Keratinocyte (primary cell): Measurements from ENCODE around the gene TIAM2. TPM values are rescaled to one million over a fixed set of nuclear protein-coding genes. Genes with fewer than 3 reads are reported as not detected.
"Not testable (repeated sequence)": the region's sequence is repeated elsewhere in the genome, so short reads cannot be mapped to it uniquely, and the experiment has no call there.

ENCODE experiments used
- DNase-seq: peaks from one replicate; pipeline ENCODE4 v3.0.0-alpha.2; 2011; ENCODE audit warnings: low read depth, missing footprints, low spot score
- FAIRE-seq: peaks from 2 replicates; lab custom pipeline; 2011; peaks lifted over from hg19 to GRCh38; lab: Jason Lieb, UNC
- H2AFZ ChIP-seq: 2 replicates; pipeline ENCODE4 v1.6.0; 2012; ENCODE audit warnings: low read length, control low read depth, inconsistent platforms; ENCODE audit not compliant: control insufficient read depth
- H3K27ac ChIP-seq: 2 replicates; pipeline ENCODE4 v1.5.1; 2011; ENCODE audit warnings: low read length; ENCODE audit not compliant: control insufficient read depth, insufficient read depth
- H3K27me3 ChIP-seq: 3 replicates; pipeline ENCODE4 v1.6.0; 2011; ENCODE audit warnings: low read length; ENCODE audit not compliant: control insufficient read depth, insufficient read depth; ENCODE audit errors: extremely low read depth
- H3K36me3 ChIP-seq, 2 experiments: 2 replicates in 1 of 2; 3 replicates in 1 of 2; pipeline ENCODE4 v1.5.1; 2011; ENCODE audit warnings: low read length in 2 of 2, mild to moderate bottlenecking in 1 of 2; ENCODE audit not compliant: control insufficient read depth in 2 of 2, insufficient read depth in 2 of 2; ENCODE audit errors: extremely low read depth in 1 of 2
- H3K4me1 ChIP-seq: 3 replicates; pipeline ENCODE4 v1.5.1; 2011; ENCODE audit warnings: low read length; ENCODE audit not compliant: control insufficient read depth, insufficient read depth; ENCODE audit errors: extremely low read depth
- H3K4me2 ChIP-seq: 3 replicates; pipeline ENCODE4 v1.6.0; 2011; ENCODE audit warnings: low read depth, low read length; ENCODE audit not compliant: control insufficient read depth, insufficient read depth; ENCODE audit errors: extremely low read depth
- H3K4me3 ChIP-seq, 3 experiments: fragments of 200-600 bp in 1 of 3; sonication (generic) in 1 of 3; 2 replicates in 2 of 3; 3 replicates in 1 of 3; pipeline ENCODE4 v1.5.1; 2011 to 2016; ENCODE audit warnings: low read length in 3 of 3, mild to moderate bottlenecking in 3 of 3, control low read depth in 2 of 3, inconsistent platforms in 1 of 3, low read depth in 1 of 3, mixed read lengths in 1 of 3, mixed run types in 1 of 3, moderate library complexity in 1 of 3; ENCODE audit not compliant: control insufficient read depth in 2 of 3, insufficient read depth in 2 of 3; ENCODE audit errors: extremely low read depth in 1 of 3
- H3K79me2 ChIP-seq: 2 replicates; pipeline ENCODE4 v1.6.0; 2012; ENCODE audit warnings: low read length; ENCODE audit not compliant: control insufficient read depth, insufficient read depth
- H3K9ac ChIP-seq: 3 replicates; pipeline ENCODE4 v1.6.0; 2011; ENCODE audit warnings: low read length; ENCODE audit not compliant: control insufficient read depth, insufficient read depth; ENCODE audit errors: extremely low read depth
- H3K9me1 ChIP-seq: 3 replicates; pipeline ENCODE4 v1.6.0; 2011; ENCODE audit warnings: low read length; ENCODE audit not compliant: control insufficient read depth, insufficient read depth; ENCODE audit errors: extremely low read depth
- H3K9me3 ChIP-seq: 2 replicates; pipeline ENCODE4 v1.5.1; 2012; ENCODE audit warnings: low read depth, low read length; ENCODE audit not compliant: control insufficient read depth
- H4K20me1 ChIP-seq: 3 replicates; pipeline ENCODE4 v1.6.0; 2011; ENCODE audit warnings: low read length; ENCODE audit not compliant: control insufficient read depth, insufficient read depth; ENCODE audit errors: extremely low read depth
- EZH2 ChIP-seq: IDR thresholded peaks from one replicate; pipeline ENCODE4 v1.6.1; 2012; ENCODE audit warnings: inconsistent platforms, mild to moderate bottlenecking, low read length, moderate library complexity
- dilution Hi-C: fragments of 300-500 bp; cut with MboI; formaldehyde crosslinking; loops from one replicate; pipeline ENCODE4 v1.7.0; 2020; ENCODE audit warnings: low sequenced_read_pairs; ENCODE audit not compliant: extremely low pct_ligation_motif_present
- polyA plus RNA-seq, 5 experiments: library from polyadenylated mRNA; depleted of rRNA in 3 of 5; stranded (reverse) in 3 of 5; stranded (forward) in 1 of 5; unstranded in 1 of 5; fragments of >200 nt; gene quantifications; 1 replicate in 1 of 5; 2 replicates in 3 of 5; 3 replicates in 1 of 5; pipeline versions ENCODE4 v1.2.1 to v1.2.3, GENCODE V29; 2011 to 2012; ENCODE audit warnings: missing spikeins in 2 of 5, low read depth in 1 of 5, low replicate concordance in 1 of 5
- TF ChIP-seq, protein P1 (sequence below), 3 experiments: IDR thresholded peaks in 1 of 3; conservative IDR thresholded peaks in 1 of 3; optimal IDR thresholded peaks in 1 of 3; 2 replicates in 2 of 3; 3 replicates in 1 of 3; pipeline versions ENCODE3 to v1.5.1; 2011; ENCODE audit warnings: low read length in 3 of 3, mild to moderate bottlenecking in 3 of 3, moderate library complexity in 2 of 3, control low read depth in 1 of 3, inconsistent platforms in 1 of 3; ENCODE audit not compliant: insufficient read depth in 2 of 3; ENCODE audit errors: extremely low read depth in 1 of 3

Gene TIAM2
- polyA plus RNA-seq, 1 donor (not counting 4 experiments of a cell fraction or from before 2014, with no cell fraction given): 4.0 TPM

DNA sequence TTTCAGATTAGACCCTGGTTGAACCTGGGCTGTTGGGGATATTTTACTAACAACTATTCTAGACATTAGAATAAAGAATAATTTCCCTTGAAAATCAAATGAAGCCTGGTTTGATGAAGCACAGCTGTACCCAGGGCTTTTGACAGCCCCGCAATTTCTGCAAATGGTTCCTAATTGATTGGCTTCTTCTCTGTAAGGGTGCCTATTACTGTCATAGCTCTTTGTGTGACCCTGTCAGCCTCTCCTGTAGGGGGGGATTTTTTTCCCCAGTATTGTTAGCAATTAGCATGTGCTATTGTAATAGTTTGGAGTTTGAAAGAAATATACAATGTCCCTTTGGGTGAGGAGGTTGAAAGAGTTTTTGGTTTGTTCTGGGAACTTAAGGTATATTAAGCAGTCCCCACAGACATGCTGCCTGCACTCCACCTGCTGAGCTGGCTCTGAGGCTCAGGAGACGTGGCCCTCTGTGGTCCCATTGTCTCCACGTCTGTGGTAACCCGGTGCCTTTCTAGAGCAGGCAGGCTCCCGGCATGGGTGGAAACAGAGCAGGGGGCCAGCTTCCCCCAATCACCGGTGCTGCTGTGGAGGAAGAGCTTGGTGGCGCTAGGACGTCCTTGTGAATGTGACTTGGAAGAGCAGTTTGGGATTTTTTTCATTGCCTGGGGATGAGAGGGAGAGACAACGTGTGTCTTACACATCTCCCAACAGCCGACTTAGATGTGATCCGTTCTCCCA is 221.4 kb downstream of the TIAM2 start:
- H3K9ac ChIP-seq: no peak overlapping the region
- H4K20me1 ChIP-seq: no peaks in the 10 kb centered on the region
- dilution Hi-C loops: no loop called here
- H3K4me1 ChIP-seq: peaks cover 33% of the 10 kb centered on the region
- H3K4me3 ChIP-seq: no peak overlapping the region
- H3K9me3 ChIP-seq: no peaks in the 10 kb centered on the region
- no peak overlapping the region for H2AFZ ChIP-seq
- FAIRE-seq: no peak
- H3K79me2 ChIP-seq: no peaks in the 10 kb centered on the region
- no peak overlapping the region for H3K27ac ChIP-seq
- no peaks in the 10 kb centered on the region for H3K36me3 ChIP-seq
- TF ChIP-seq, protein P1, sequence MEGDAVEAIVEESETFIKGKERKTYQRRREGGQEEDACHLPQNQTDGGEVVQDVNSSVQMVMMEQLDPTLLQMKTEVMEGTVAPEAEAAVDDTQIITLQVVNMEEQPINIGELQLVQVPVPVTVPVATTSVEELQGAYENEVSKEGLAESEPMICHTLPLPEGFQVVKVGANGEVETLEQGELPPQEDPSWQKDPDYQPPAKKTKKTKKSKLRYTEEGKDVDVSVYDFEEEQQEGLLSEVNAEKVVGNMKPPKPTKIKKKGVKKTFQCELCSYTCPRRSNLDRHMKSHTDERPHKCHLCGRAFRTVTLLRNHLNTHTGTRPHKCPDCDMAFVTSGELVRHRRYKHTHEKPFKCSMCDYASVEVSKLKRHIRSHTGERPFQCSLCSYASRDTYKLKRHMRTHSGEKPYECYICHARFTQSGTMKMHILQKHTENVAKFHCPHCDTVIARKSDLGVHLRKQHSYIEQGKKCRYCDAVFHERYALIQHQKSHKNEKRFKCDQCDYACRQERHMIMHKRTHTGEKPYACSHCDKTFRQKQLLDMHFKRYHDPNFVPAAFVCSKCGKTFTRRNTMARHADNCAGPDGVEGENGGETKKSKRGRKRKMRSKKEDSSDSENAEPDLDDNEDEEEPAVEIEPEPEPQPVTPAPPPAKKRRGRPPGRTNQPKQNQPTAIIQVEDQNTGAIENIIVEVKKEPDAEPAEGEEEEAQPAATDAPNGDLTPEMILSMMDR (optimal IDR thresholded peaks at IDR 0.05 in 1 of 3, IDR thresholded peaks at IDR 0.05 in 1 of 3, conservative IDR thresholded peaks at IDR 0.05 in 1 of 3; ENCODE audit: extremely low read depth in 1 of 3, insufficient read depth in 2 of 3, low read length in 3 of 3): no peak
- no peak for TF ChIP-seq EZH2
- no peaks in the 10 kb centered on the region for H3K9me1 ChIP-seq
- no peak for DNase-seq
- H3K4me2 ChIP-seq: no peak overlapping the region
- H3K27me3 ChIP-seq: no peaks in the 10 kb centered on the region

DNA sequence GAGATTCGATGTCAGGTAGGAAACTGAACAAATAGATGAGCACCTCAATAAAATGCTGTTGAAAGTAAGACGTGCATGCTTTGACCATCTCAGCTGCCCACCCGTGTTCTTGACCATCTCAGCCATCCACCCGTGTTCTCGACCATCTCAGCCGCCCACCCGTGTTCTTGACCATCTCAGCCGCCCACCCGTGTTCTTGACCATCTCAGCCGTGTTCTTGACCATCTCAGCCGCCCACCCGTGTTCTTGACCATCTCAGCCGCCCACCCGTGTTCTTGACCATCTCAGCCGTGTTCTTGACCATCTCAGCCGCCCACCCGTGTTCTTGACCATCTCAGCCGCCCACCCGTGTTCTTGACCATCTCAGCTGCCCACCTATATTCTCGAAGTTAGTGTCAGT is 223.6 kb downstream of the TIAM2 start:
- H3K4me3 ChIP-seq, H2AFZ ChIP-seq, H3K36me3 ChIP-seq, H4K20me1 ChIP-seq, H3K9me1 ChIP-seq, DNase-seq, H3K9me3 ChIP-seq, H3K4me2 ChIP-seq, H3K27me3 ChIP-seq, H3K27ac ChIP-seq, FAIRE-seq, H3K79me2 ChIP-seq, H3K9ac ChIP-seq, dilution Hi-C loops: not testable (repeated sequence)
- H3K4me1 ChIP-seq: peaks cover 19% of the 10 kb centered on the region

DNA sequence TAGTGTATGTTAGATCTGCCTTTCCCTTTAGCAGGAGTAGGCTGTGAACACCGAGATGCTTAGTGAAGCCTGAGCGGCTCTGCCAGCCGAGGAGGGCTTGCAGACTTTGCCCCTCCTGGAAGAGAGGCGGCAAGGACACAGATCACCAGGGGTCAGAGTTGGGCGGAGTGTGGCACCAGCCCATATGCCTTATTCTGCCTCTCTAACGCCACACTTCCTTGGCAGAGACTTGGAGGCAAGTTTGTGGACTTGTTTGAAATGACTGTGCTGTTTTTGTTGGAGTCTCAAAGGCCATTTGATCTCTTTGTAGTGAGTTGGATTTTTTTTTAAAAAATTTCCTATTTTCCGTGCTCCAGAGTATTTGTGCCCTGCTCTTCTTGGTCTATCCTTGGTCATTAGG is 224.2 kb downstream of the TIAM2 start:
- H3K27ac ChIP-seq: no peak overlapping the region

More for the DNA sequence above, 224.2 kb downstream of the TIAM2 start:
- H3K79me2 ChIP-seq: no peaks in the 10 kb centered on the region
- no peaks in the 10 kb centered on the region for H3K9me3 ChIP-seq
- H3K36me3 ChIP-seq: no peaks in the 10 kb centered on the region
- no peak overlapping the region for H3K9ac ChIP-seq
- H3K9me1 ChIP-seq: no peaks in the 10 kb centered on the region
- H3K4me2 ChIP-seq: no peak overlapping the region
- no peaks in the 10 kb centered on the region for H3K27me3 ChIP-seq
- no peak for DNase-seq
- FAIRE-seq: no peak
- H3K4me3 ChIP-seq: no peak overlapping the region
- no peaks in the 10 kb centered on the region for H4K20me1 ChIP-seq
- peaks cover 19% of the 10 kb centered on the region for H3K4me1 ChIP-seq
- dilution Hi-C loops: no loop called here
- TF ChIP-seq EZH2: no peak
- TF ChIP-seq, protein P1 (optimal IDR thresholded peaks at IDR 0.05 in 1 of 3, IDR thresholded peaks at IDR 0.05 in 1 of 3, conservative IDR thresholded peaks at IDR 0.05 in 1 of 3; ENCODE audit: extremely low read depth in 1 of 3, insufficient read depth in 2 of 3, low read length in 3 of 3): no peak
- H2AFZ ChIP-seq: no peak overlapping the region
